GM21526 (cell line): ENCODE measurements around the gene VAV2.

Source experiments
- ATAC-seq: cut with Tn5 transposase; IDR thresholded peaks from one replicate; pipeline ENCODE4 v1.9.1; 2021; ENCODE audit warnings: moderate library complexity; ENCODE audit not compliant: unreplicated experiment, low FRiP score

VAV2 gene

GRCh38 chr9:133884907-133885744 is 107.0 kb downstream of the VAV2 start:
- no peak for ATAC-seq

GRCh38 chr9:133882849-133883755 is 109.0 kb downstream of the VAV2 start:
- no peak for ATAC-seq

- no peak for ATAC-seq
Observed at GRCh38 chr9:133881671-133882381, 110.3 kb downstream of the VAV2 start.

GRCh38 chr9:133880851-133881661 is 111.1 kb downstream of the VAV2 start:
- no peak for ATAC-seq

GRCh38 chr9:133880136-133880535 is 112.0 kb downstream of the VAV2 start:
- ATAC-seq: no peak

- no peak for ATAC-seq
Observed at GRCh38 chr9:133879615-133880014, 112.5 kb downstream of the VAV2 start.

- ATAC-seq: no peak
Observed at GRCh38 chr9:133878402-133878801, 113.7 kb downstream of the VAV2 start.

GRCh38 chr9:133877967-133878366 is 114.2 kb downstream of the VAV2 start:
- ATAC-seq: no peak

- ATAC-seq: no peak
Observed at GRCh38 chr9:133877327-133877726, 114.8 kb downstream of the VAV2 start.

GRCh38 chr9:133876836-133877235 is 115.3 kb downstream of the VAV2 start:
- ATAC-seq: no peak

GRCh38 chr9:133876144-133876543 is 116.0 kb downstream of the VAV2 start:
- ATAC-seq: no peak

GRCh38 chr9:133875131-133875530 is 117.0 kb downstream of the VAV2 start:
- no peak for ATAC-seq

- ATAC-seq: no peak
Observed at GRCh38 chr9:133874659-133875058, 117.5 kb downstream of the VAV2 start.

GRCh38 chr9:133874060-133874657 is 118.0 kb downstream of the VAV2 start:
- no peak for ATAC-seq

- no peak for ATAC-seq
Observed at GRCh38 chr9:133873461-133873891, 118.6 kb downstream of the VAV2 start.

GRCh38 chr9:133873009-133873408 is 119.1 kb downstream of the VAV2 start:
- ATAC-seq: no peak

GRCh38 chr9:133870598-133871595 is 121.2 kb downstream of the VAV2 start:
- ATAC-seq: no peak

GRCh38 chr9:133869674-133870405 is 122.3 kb downstream of the VAV2 start:
- no peak for ATAC-seq
